ENCODE data around the gene CCDC78. TPM values are rescaled to one million over a fixed set of nuclear protein-coding genes. Genes with fewer than 3 reads are reported as not detected.

The CCDC78 gene
- total and polyA plus RNA-seq, 3 donors from 2014 or later = 3.2 to 6.1 (median 5.7) TPM

DNA sequence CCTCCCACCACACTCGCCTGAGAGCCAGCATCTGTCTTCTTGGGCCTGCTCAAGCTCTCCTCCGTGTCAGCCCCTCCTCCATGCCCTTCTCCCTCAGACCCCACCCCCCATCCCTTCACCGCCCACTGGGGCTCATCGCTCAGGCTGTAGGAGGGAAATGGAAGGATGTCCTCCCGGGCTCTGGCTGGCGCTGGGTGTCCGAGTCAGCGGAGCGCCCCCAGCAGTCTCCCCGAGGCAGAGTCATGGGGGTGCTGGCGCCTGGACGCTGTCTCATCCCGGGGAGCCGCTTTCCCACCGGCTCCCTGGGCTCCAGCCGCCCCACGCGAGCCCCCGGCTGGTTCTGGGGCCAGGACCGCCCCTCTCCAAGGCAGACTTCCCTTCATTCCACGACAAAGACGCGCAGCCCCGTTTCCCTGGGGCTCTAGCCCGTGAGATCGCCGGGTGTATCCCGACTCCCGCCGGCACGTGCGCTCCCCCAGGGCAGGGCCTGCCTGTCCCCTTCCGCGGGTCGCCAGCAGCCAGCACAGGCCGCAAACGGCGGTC, 5.7 kb downstream of the CCDC78 start:
- Histone ChIP-seq H3K36me3 (ENCODE audit: low read depth, missing control alignments) (no peaks in the 10 kb centered on the region), H3K9me3 (no peaks in the 10 kb centered on the region), H3K27me3 (no peaks in the 10 kb centered on the region), H3K4me1 (peaks cover 23% of the 10 kb centered on the region), H3K4me3 (peak overlapping the region; percentile 69), H3K27ac (peak overlapping the region; percentile 65 to 72)
- TF ChIP-seq POLR2A (IDR thresholded peaks at IDR 0.05) = no peak
- TF ChIP-seq, protein P1, sequence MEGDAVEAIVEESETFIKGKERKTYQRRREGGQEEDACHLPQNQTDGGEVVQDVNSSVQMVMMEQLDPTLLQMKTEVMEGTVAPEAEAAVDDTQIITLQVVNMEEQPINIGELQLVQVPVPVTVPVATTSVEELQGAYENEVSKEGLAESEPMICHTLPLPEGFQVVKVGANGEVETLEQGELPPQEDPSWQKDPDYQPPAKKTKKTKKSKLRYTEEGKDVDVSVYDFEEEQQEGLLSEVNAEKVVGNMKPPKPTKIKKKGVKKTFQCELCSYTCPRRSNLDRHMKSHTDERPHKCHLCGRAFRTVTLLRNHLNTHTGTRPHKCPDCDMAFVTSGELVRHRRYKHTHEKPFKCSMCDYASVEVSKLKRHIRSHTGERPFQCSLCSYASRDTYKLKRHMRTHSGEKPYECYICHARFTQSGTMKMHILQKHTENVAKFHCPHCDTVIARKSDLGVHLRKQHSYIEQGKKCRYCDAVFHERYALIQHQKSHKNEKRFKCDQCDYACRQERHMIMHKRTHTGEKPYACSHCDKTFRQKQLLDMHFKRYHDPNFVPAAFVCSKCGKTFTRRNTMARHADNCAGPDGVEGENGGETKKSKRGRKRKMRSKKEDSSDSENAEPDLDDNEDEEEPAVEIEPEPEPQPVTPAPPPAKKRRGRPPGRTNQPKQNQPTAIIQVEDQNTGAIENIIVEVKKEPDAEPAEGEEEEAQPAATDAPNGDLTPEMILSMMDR (IDR thresholded peaks at IDR 0.05) = no peak
- DNase-seq = peak; percentile 57
- 0 to 1% methylated on average over 2 to 22 of the region's 38 CpGs for WGBS, 2 donors
- intact Hi-C loops (cut with DNase I; ENCODE audit: low total_unique reads) = no loop called here

DNA sequence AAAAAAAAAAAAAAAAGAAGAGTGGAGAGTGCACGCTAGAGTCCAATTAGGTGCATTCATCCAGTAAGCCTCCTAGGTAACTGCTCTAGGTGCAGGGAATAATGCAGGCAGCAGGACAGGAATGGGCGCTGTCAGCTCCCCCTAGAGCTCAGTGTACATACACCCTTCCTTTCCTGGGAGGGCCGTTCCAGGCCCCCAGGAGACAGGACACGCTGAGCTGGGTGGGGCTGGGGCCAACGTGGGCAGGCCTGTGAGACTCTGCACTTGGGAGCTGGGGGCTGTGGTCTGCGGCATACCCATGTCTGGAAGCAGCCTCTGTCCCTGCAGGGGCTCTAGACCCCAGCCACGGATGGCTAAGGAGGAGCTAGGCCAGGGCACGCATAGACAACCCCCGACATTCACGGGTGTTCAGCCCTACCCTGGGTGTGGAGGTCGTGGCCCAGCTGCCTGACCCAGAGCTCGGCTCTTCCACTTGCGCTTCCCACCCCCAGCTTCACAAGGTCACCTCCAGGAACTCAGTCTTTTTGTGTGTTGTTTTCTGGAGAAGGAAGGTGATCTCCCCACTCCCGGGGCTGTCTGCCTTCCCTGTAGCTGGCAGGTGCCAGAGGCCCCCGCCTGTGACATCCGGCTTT, 6.3 kb downstream of the CCDC78 start:
- no peak for TF ChIP-seq POLR2A (IDR thresholded peaks at IDR 0.05)
- TF ChIP-seq, protein P1 (IDR thresholded peaks at IDR 0.05) = no peak
- Histone ChIP-seq H3K36me3 (ENCODE audit: low read depth, missing control alignments) (no peaks in the 10 kb centered on the region), H3K27ac (peak overlapping the region in 1 of 2 donors; percentile 65), H3K4me1 (peaks cover 23% of the 10 kb centered on the region), H3K4me3 (peak overlapping the region in 1 of 2 donors; percentile 69), H3K27me3 (no peaks in the 10 kb centered on the region), H3K9me3 (no peaks in the 10 kb centered on the region)
- intact Hi-C loops (cut with DNase I; ENCODE audit: low total_unique reads) = no loop called here
- WGBS, 2 donors = 6 to 7% methylated on average over 7 to 16 of the region's 16 CpGs
- no peak for DNase-seq

- Histone ChIP-seq H3K27ac (no peak overlapping the region), H3K4me3 (no peak overlapping the region), H3K27me3 (no peaks in the 10 kb centered on the region), H3K36me3 (ENCODE audit: low read depth, missing control alignments) (no peaks in the 10 kb centered on the region), H3K4me1 (peaks cover 30% of the 10 kb centered on the region), H3K9me3 (no peaks in the 10 kb centered on the region)
- TF ChIP-seq, protein P1 (IDR thresholded peaks at IDR 0.05) = no peak
- no peak for TF ChIP-seq POLR2A (IDR thresholded peaks at IDR 0.05)
- no peak for DNase-seq
- 88 to 94% methylated on average over 6 of the region's 6 CpGs for WGBS, 2 donors
- intact Hi-C loops (cut with DNase I; ENCODE audit: low total_unique reads) = no loop called here
These were observed 7.3 kb downstream of the CCDC78 start for GRCh38 chr16:718922-719321.

GRCh38 chr16:718389-718788, 7.9 kb downstream of the CCDC78 start:
- Histone ChIP-seq H3K27me3 (no peaks in the 10 kb centered on the region), H3K27ac (no peak overlapping the region), H3K4me3 (no peak overlapping the region), H3K4me1 (peaks cover 30% of the 10 kb centered on the region), H3K36me3 (ENCODE audit: low read depth, missing control alignments) (no peaks in the 10 kb centered on the region), H3K9me3 (no peaks in the 10 kb centered on the region)
- TF ChIP-seq, protein P1 (IDR thresholded peaks at IDR 0.05) = no peak
- no peak for TF ChIP-seq POLR2A (IDR thresholded peaks at IDR 0.05)
- 88 to 93% methylated on average over 5 to 9 of the region's 9 CpGs for WGBS, 2 donors
- no peak for DNase-seq
- intact Hi-C loops (cut with DNase I; ENCODE audit: low total_unique reads) = no loop called here
